GM10266 (cell line): ENCODE measurements around the gene PSEN1.

Experiments
- DNase-seq: peaks from one replicate; pipeline ENCODE4 v3.0.0; 2012; ENCODE audit errors: extremely low spot score
- CTCF ChIP-seq: IDR thresholded peaks from 2 replicates; pipeline ENCODE4 v1.5.1; 2012; ENCODE audit warnings: mild to moderate bottlenecking, low read depth; ENCODE audit not compliant: control insufficient read depth, insufficient read depth; ENCODE audit errors: missing control alignments

The PSEN1 gene

GRCh38 chr14:73259837-73260236 lies 123.5 kb downstream of the PSEN1 start:
- DNase-seq: no peak
- no peak for TF ChIP-seq CTCF

GRCh38 chr14:73260574-73260973 lies 124.3 kb downstream of the PSEN1 start:
- no peak for DNase-seq
- TF ChIP-seq CTCF: no peak

- no peak for TF ChIP-seq CTCF
- no peak for DNase-seq
Observed at GRCh38 chr14:73261075-73261474, 124.8 kb downstream of the PSEN1 start.

- no peak for TF ChIP-seq CTCF
- DNase-seq: no peak
Observed at GRCh38 chr14:73261520-73262426, 125.5 kb downstream of the PSEN1 start.

GRCh38 chr14:73262427-73263183 lies 126.3 kb downstream of the PSEN1 start:
- TF ChIP-seq CTCF: no peak
- DNase-seq: no peak

GRCh38 chr14:73263606-73264005 lies 127.3 kb downstream of the PSEN1 start:
- DNase-seq: no peak
- TF ChIP-seq CTCF: no peak

GRCh38 chr14:73264080-73264884 lies 128.0 kb downstream of the PSEN1 start:
- TF ChIP-seq CTCF: no peak
- no peak for DNase-seq
